ENCODE results near the gene DOCK2. TPM values are rescaled to one million over a fixed set of nuclear protein-coding genes. Genes with fewer than 3 reads are reported as not detected.

The DOCK2 gene
- total and polyA plus RNA-seq, 2 donors from 2014 or later = 1.0 to 42.0 TPM

GRCh38 chr5:169989365-169989764 lies 352.3 kb downstream of the DOCK2 start:
- H3K27ac ChIP-seq (ENCODE audit: low read depth in 2 of 2, low read length in 2 of 2) = no peak overlapping the region
- no peaks in the 10 kb centered on the region for H3K27me3 ChIP-seq (ENCODE audit: control insufficient read depth, insufficient read depth, low read length)
- no peak overlapping the region for H3K9ac ChIP-seq (ENCODE audit: low read length in 3 of 3)
- H3K9me3 ChIP-seq (ENCODE audit: control insufficient read depth in 2 of 3, insufficient read depth in 1 of 3, low read length in 3 of 3) = no peaks in the 10 kb centered on the region
- intact Hi-C loops (cut with DNase I) = no loop called here
- FAIRE-seq (no peak), DNase-seq (peak in 1 of 5 donors; percentile 61)
- no peaks in the 10 kb centered on the region for H3K36me3 ChIP-seq (ENCODE audit: control insufficient read depth in 2 of 3, insufficient read depth in 3 of 3, low read length in 3 of 3)
- no peak overlapping the region for H3K4me3 ChIP-seq (ENCODE audit: low read length in 3 of 3)
- no peak for TF ChIP-seq CTCF (IDR thresholded peaks at IDR 0.05; ENCODE audit: borderline replicate concordance, extremely low read depth, insufficient read depth)
- H3K4me1 ChIP-seq (ENCODE audit: control insufficient read depth in 2 of 3, insufficient read depth in 2 of 3, low read depth in 1 of 3, low read length in 3 of 3) = no peaks in the 10 kb centered on the region

- no peak for FAIRE-seq
- intact Hi-C loops (cut with DNase I) = no loop called here
These were observed 354.2 kb downstream of the DOCK2 start for GRCh38 chr5:169991115-169991869.

GRCh38 chr5:169992789-169993484 lies 355.9 kb downstream of the DOCK2 start:
- TF ChIP-seq CTCF (IDR thresholded peaks at IDR 0.05; ENCODE audit: borderline replicate concordance, extremely low read depth, insufficient read depth) = no peak
- intact Hi-C loops (cut with DNase I) = no loop called here
- Histone ChIP-seq H3K36me3 (ENCODE audit: control insufficient read depth in 2 of 3, insufficient read depth in 3 of 3, low read length in 3 of 3) (no peaks in the 10 kb centered on the region), H3K27ac (ENCODE audit: low read depth in 2 of 2, low read length in 2 of 2) (no peak overlapping the region), H3K9ac (ENCODE audit: low read length in 3 of 3) (no peak overlapping the region), H3K9me3 (ENCODE audit: control insufficient read depth in 2 of 3, insufficient read depth in 1 of 3, low read length in 3 of 3) (no peaks in the 10 kb centered on the region), H3K27me3 (ENCODE audit: control insufficient read depth, insufficient read depth, low read length) (no peaks in the 10 kb centered on the region), H3K4me3 (ENCODE audit: low read length in 3 of 3) (no peak overlapping the region), H3K4me1 (ENCODE audit: control insufficient read depth in 2 of 3, insufficient read depth in 2 of 3, low read depth in 1 of 3, low read length in 3 of 3) (no peaks in the 10 kb centered on the region)
- no peak for FAIRE-seq
- no peak for DNase-seq

More at GRCh38 chr5:169991115-169991869, 354.2 kb downstream of the DOCK2 start:
- TF ChIP-seq CTCF (IDR thresholded peaks at IDR 0.05; ENCODE audit: borderline replicate concordance, extremely low read depth, insufficient read depth) = no peak
- Histone ChIP-seq H3K27ac (ENCODE audit: low read depth in 2 of 2, low read length in 2 of 2) (no peak overlapping the region), H3K4me1 (ENCODE audit: control insufficient read depth in 2 of 3, insufficient read depth in 2 of 3, low read depth in 1 of 3, low read length in 3 of 3) (no peaks in the 10 kb centered on the region), H3K9me3 (ENCODE audit: control insufficient read depth in 2 of 3, insufficient read depth in 1 of 3, low read length in 3 of 3) (no peaks in the 10 kb centered on the region), H3K36me3 (ENCODE audit: control insufficient read depth in 2 of 3, insufficient read depth in 3 of 3, low read length in 3 of 3) (no peaks in the 10 kb centered on the region), H3K27me3 (ENCODE audit: control insufficient read depth, insufficient read depth, low read length) (no peaks in the 10 kb centered on the region), H3K4me3 (ENCODE audit: low read length in 3 of 3) (no peak overlapping the region), H3K9ac (ENCODE audit: low read length in 3 of 3) (no peak overlapping the region)
- DNase-seq = no peak

Data from kidney (tissue), 14 donors.